Progenitor cell of endocrine pancreas (in vitro differentiated cells): ENCODE results near the gene CHP2. TPM values are rescaled to one million over a fixed set of nuclear protein-coding genes. Genes with fewer than 3 reads are reported as not detected.

Source experiments
- DNase-seq: peaks from one replicate; pipeline ENCODE4 v3.0.0; 2021; ENCODE audit warnings: low spot score; ENCODE audit not compliant: unreplicated experiment
- H3K27ac Mint-ChIP-seq: 2 replicates; pipeline ENCODE4 v1.8.0; 2021; ENCODE audit warnings: mild to moderate bottlenecking, moderate library complexity, mixed read lengths
- H3K27me3 Mint-ChIP-seq: 2 replicates; pipeline ENCODE4 v1.8.0; 2021; ENCODE audit warnings: mixed read lengths
- H3K36me3 Mint-ChIP-seq: 2 replicates; pipeline ENCODE4 v1.8.0; 2022; ENCODE audit warnings: mixed read lengths; ENCODE audit not compliant: insufficient read depth
- H3K4me1 Mint-ChIP-seq: 2 replicates; pipeline ENCODE4 v1.8.0; 2021; ENCODE audit warnings: low read depth, mixed read lengths
- H3K4me3 Mint-ChIP-seq: 2 replicates; pipeline ENCODE4 v1.8.0; 2021; ENCODE audit warnings: low read depth, mild to moderate bottlenecking, moderate library complexity, mixed read lengths
- H3K9me3 Mint-ChIP-seq: 2 replicates; pipeline ENCODE4 v1.8.0; 2021; ENCODE audit warnings: low read depth, mixed read lengths
- total RNA-seq: library from RNA; stranded (reverse); gene quantifications from 2 replicates; pipeline ENCODE4 v1.2.1, GENCODE V29; 2021
- TF ChIP-seq, protein P1 (sequence below): fragments of 200-600 bp; sonication (generic); IDR thresholded peaks from one replicate; pipeline ENCODE4 v1.5.0; 2021; ENCODE audit warnings: antibody characterized with exemption, mild to moderate bottlenecking; ENCODE audit not compliant: unreplicated experiment

CHP2 gene
- total RNA-seq, 1 donor from 2014 or later, result not detected

DNA sequence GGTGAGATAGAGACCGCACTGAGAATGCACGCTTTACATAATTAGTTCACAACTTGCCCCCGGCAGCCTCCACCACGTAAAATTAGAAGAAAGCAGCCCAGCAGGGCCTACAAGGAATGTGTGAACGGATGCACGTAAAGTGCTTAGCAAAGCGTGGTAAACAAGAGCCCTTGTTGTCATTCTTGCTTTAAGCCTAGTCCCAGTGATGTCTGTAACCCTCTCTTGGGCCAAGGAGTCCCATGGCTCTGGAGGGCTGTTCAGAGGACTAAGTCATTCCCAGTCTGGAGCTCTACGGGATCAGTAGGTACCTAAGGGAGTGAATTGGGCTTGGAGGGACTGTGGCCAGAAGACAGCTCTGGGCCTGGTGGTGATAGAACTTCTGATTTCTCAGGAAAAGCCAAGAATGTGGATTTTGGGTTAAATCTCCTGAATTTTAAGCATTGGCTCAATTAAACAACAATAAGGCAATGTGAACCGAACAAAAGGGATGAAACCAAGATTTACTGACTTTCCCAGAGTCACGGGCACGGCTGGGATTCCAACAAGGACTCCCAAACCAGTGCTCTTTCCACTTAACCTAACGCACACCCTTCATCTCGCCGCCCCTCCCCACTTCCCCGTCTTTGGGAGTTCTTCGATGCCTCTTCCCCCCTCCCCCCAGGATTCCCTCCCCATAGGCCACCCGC is 775 bp upstream of the CHP2 start:
- DNase-seq, result no peak
- TF ChIP-seq, protein P1, sequence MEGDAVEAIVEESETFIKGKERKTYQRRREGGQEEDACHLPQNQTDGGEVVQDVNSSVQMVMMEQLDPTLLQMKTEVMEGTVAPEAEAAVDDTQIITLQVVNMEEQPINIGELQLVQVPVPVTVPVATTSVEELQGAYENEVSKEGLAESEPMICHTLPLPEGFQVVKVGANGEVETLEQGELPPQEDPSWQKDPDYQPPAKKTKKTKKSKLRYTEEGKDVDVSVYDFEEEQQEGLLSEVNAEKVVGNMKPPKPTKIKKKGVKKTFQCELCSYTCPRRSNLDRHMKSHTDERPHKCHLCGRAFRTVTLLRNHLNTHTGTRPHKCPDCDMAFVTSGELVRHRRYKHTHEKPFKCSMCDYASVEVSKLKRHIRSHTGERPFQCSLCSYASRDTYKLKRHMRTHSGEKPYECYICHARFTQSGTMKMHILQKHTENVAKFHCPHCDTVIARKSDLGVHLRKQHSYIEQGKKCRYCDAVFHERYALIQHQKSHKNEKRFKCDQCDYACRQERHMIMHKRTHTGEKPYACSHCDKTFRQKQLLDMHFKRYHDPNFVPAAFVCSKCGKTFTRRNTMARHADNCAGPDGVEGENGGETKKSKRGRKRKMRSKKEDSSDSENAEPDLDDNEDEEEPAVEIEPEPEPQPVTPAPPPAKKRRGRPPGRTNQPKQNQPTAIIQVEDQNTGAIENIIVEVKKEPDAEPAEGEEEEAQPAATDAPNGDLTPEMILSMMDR, result no peak
- Mint-ChIP-seq H3K4me1 (no peaks in the 10 kb centered on the region), H3K9me3 (peaks cover 4% of the 10 kb centered on the region), H3K27me3 (peaks cover 55% of the 10 kb centered on the region), H3K4me3 (no peak overlapping the region), H3K27ac (no peak overlapping the region), H3K36me3 (no peaks in the 10 kb centered on the region)

DNA sequence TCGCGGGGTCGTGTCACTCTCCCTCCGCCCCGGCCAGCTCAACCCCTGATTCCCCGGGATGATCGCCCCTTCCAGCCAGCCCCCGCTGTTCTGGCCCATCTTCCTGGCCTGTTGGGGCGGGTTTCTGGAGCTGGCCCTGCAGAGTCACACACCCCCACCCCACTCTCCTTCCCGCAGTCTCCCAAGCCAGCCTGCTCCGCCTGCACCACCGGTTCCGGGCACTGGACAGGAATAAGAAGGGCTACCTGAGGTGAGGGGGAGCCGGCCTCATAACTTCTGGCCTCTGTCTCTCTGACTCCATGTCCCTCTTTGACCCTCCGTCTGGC is 621 bp downstream of the CHP2 start:
- no peaks in the 10 kb centered on the region for H3K4me1 Mint-ChIP-seq
- H3K4me3 Mint-ChIP-seq, result no peak overlapping the region
- H3K27me3 Mint-ChIP-seq, result peaks cover 59% of the 10 kb centered on the region
- H3K27ac Mint-ChIP-seq, result no peak overlapping the region
- H3K36me3 Mint-ChIP-seq, result no peaks in the 10 kb centered on the region
- no peak for DNase-seq
- TF ChIP-seq, protein P1, result no peak
- peaks cover 4% of the 10 kb centered on the region for H3K9me3 Mint-ChIP-seq

DNA sequence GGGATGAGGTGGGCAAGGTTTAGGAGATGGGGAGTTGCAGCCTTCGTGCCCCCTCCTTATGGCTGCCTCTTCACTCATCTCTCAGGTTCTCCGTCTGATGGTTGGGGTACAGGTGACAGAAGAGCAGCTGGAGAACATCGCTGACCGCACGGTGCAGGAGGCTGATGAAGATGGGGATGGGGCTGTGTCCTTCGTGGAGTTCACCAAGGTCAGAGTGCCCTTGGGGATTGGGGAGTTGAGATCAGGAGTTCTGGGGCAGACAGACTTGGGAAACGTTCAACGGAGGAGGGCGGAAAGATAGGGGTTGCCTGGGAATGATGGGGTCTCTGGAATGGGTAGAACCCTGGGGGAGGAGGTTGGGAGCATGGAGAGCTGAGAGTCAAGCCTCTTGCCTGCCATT is 2.3 kb downstream of the CHP2 start:
- Mint-ChIP-seq H3K27ac (no peak overlapping the region), H3K27me3 (peaks cover 56% of the 10 kb centered on the region), H3K4me1 (no peaks in the 10 kb centered on the region)

DNA sequence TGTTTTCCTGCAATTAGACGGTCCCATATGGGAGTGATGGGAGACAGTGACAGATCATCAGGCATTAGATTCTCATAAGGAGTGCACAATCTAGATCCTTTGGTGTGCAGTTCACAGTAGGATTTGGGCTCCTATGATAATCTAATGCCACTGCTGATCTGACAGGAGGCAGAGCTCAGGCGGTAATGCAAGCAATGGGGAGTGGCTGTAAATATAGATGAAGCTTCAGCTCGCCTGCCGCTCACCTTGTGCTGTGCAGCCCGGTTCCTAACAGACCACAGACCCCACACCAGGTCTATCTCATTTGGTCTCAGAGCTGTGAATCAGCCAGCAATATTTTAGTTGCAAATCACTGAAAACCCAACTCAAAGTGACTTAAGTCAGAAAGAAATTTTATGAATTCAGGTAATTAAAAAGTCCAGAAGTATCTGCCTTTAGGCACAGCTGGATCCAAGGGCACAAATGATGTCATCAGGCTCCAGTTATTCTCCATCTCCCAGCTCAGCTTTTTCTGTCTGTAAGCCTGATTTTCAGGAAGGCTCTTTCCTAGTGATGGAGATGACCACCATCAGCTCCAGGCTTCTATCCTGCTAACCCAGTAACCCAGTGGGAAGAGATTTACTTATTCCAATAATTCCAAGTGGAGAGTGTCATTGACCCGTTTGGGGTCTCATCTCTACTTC is 3.3 kb downstream of the CHP2 start:
- Mint-ChIP-seq H3K9me3 (peaks cover 4% of the 10 kb centered on the region), H3K36me3 (no peaks in the 10 kb centered on the region), H3K27me3 (peaks cover 49% of the 10 kb centered on the region), H3K4me3 (no peak overlapping the region), H3K27ac (no peak overlapping the region), H3K4me1 (no peaks in the 10 kb centered on the region)
- TF ChIP-seq, protein P1, result no peak
- no peak for DNase-seq

More for the DNA sequence above, 2.3 kb downstream of the CHP2 start:
- Mint-ChIP-seq H3K4me3 (no peak overlapping the region), H3K9me3 (peaks cover 4% of the 10 kb centered on the region), H3K36me3 (no peaks in the 10 kb centered on the region)
- DNase-seq, result no peak
- TF ChIP-seq, protein P1, result no peak

DNA sequence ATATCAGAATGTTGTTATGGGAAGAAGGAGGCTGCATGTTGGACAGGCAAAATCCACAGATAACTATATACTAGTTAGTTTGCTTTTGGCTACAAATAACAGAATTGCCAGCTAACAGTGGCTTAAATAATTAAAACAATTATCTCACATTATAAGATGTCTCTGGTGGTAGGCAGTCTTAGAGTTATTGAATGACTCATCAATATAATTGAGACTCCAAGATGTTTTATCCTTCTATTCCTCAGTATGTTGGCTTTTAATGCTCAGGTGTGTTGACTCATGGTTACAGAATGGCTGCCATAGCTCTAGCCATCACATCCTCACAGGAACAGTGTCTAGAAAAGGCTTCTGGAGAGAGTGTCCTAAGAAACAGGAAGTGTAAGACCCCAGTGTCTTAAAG is 11.1 kb downstream of the CHP2 start:
- Mint-ChIP-seq H3K4me1 (no peaks in the 10 kb centered on the region), H3K36me3 (no peaks in the 10 kb centered on the region), H3K27me3 (no peaks in the 10 kb centered on the region), H3K4me3 (no peak overlapping the region), H3K9me3 (no peaks in the 10 kb centered on the region), H3K27ac (no peak overlapping the region)
- no peak for DNase-seq
- TF ChIP-seq, protein P1, result no peak
